Activated naive CD8-positive, alpha-beta T cell treated with anti-CD3 and anti-CD28 coated beads, Interleukin-2, amount 10 ng/mL, durations not matched to agents 7 days and 5 days (primary cell): Measurements from ENCODE around the gene DMAC2. TPM values are rescaled to one million over a fixed set of nuclear protein-coding genes. Genes with fewer than 3 reads are reported as not detected.
"Not testable (repeated sequence)": the region's sequence is repeated elsewhere in the genome, so short reads cannot be mapped to it uniquely, and the experiment has no call there.

Experiments
- ATAC-seq: fragments of 150-1000 bp; cut with Tn5 transposase; one replicate; pipeline ENCODE4 v1.10.0; 2021; ENCODE audit warnings: low read depth, moderate library complexity
- POLR2A ChIA-PET: fragments of 350-600 bp; sonication (Branson Sonifier 250); formaldehyde crosslinking; loops from one replicate; lab custom pipeline; 2021; ENCODE audit warnings: antibody characterized with exemption; lab: Charles Lee
- DNase-seq: peaks from one replicate; pipeline ENCODE4 v3.0.0; 2021
- H3K27ac Mint-ChIP-seq: one replicate; pipeline ENCODE4 v1.8.0; 2022; ENCODE audit warnings: mild to moderate bottlenecking, mixed read lengths
- H3K27me3 Mint-ChIP-seq: one replicate; pipeline ENCODE4 v1.8.0; 2022; ENCODE audit warnings: mild to moderate bottlenecking, moderate library complexity, mixed read lengths
- H3K36me3 Mint-ChIP-seq: one replicate; pipeline ENCODE4 v1.8.0; 2021; ENCODE audit warnings: mild to moderate bottlenecking, mixed read lengths
- H3K4me1 Mint-ChIP-seq: one replicate; pipeline ENCODE4 v1.8.0; 2021; ENCODE audit warnings: mixed read lengths
- H3K4me3 Mint-ChIP-seq: one replicate; pipeline ENCODE4 v1.8.0; 2022; ENCODE audit warnings: mild to moderate bottlenecking, moderate library complexity, mixed read lengths
- H3K9me3 Mint-ChIP-seq: one replicate; pipeline ENCODE4 v1.8.0; 2021; ENCODE audit warnings: mixed read lengths
- total RNA-seq, 2 experiments: library from RNA; stranded (reverse); gene quantifications; one replicate each; pipeline ENCODE4 v1.2.3, GENCODE V29; 2021

Gene DMAC2
- total RNA-seq, 2 experiments from 2014 or later: 41.3 to 42.6 TPM

DNA sequence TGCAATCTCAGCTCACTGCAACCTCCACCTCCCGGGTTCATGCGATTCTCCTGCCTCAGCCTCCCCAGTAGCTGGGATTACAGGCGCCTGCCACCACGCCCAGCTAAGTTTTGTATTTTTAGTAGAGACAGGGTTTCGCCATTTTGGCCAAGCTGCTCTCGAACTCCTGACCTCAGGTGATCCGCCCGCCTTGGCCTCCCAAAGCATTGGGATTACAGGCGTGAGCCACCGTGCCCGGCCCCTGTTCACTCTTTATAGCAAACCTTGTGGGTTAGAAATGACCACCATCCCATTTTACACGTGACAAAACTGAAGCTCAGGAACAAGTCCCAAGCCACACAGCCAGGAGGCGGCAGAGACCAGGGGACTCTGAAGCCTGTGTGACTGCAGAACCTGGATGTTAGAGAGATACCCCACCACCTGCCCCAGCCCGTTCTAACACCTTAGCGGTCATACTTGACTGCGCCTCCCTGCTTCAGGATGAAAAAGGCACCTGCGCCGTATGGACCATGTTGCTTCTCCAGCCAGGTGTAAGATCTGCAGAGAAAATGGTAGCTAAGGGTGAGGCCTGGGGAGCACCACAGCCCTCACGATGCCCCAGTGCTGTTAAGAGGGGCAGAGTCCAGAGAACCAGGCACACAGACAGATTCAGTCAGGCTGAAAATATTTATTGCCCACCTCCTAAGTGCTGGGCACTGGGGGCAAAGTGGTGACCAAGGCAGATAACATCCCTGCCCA is 3.6 kb downstream of the DMAC2 start:
- H3K36me3 Mint-ChIP-seq: peaks cover 7% of the 10 kb centered on the region
- no peak overlapping the region for H3K4me3 Mint-ChIP-seq
- H3K27ac Mint-ChIP-seq: no peak overlapping the region
- DNase-seq (no peak), ATAC-seq (no peak)
- POLR2A ChIA-PET: interaction anchor here (0.6 kb wide), 1 partner anchor 96 kb away, joined by 3 read pairs; no protein-coding TSS in a partner anchor
- peaks cover 18% of the 10 kb centered on the region for H3K4me1 Mint-ChIP-seq
- no peaks in the 10 kb centered on the region for H3K9me3 Mint-ChIP-seq
- H3K27me3 Mint-ChIP-seq: no peaks in the 10 kb centered on the region

DNA sequence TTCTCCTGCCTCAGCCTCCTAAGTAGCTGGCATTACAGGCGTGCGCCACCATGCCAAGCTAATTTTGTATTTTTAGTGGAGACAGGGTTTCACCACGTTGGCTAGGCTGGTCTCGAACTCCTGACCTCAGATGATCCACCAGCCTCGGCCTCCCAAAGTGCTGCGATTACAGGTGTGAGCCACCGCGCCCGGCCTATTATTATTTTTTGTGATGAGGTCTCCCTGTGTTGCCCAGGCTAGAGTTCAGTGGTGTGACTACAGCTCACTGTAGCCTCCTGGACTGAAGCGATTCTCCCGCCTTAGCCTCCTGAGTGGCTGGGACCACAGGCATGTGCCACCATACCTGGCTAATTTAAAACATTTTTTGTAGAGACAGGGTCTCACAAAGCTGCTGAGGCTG is 4.3 kb downstream of the DMAC2 start:
- POLR2A ChIA-PET: interaction anchor here (0.6 kb wide), 2 partner anchors 96 to 522 kb away, joined by 3 read pairs; no protein-coding TSS in a partner anchor
- not testable (repeated sequence) for H3K9me3 Mint-ChIP-seq, H3K4me3 Mint-ChIP-seq, DNase-seq, H3K36me3 Mint-ChIP-seq, H3K27me3 Mint-ChIP-seq, H3K27ac Mint-ChIP-seq, ATAC-seq
- H3K4me1 Mint-ChIP-seq: peaks cover 19% of the 10 kb centered on the region

DNA sequence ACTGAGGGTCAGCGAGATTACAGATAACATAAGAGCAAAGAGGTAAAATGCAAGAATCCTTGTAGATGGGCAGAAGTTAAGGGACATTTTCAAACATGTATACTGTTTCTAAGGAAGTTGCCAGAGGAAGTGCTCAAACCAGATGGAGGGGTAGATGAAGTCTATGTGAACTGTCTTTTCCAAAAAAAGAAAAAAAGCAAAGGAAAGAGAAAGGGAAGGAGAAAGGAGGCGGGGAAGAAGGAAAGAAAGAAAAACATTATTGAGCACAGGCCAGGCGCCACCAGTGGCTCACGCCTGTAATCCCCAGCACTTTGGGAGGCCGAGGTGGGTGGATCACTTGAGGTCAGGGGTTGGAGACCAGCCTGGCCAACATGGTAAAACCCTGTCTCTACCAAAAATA is 5.3 kb downstream of the DMAC2 start:
- peak overlapping the region; percentile 71 for H3K27ac Mint-ChIP-seq
- no peaks in the 10 kb centered on the region for H3K9me3 Mint-ChIP-seq
- POLR2A ChIA-PET: no interaction called here
- no peak for DNase-seq
- peaks cover 7% of the 10 kb centered on the region for H3K36me3 Mint-ChIP-seq
- H3K4me3 Mint-ChIP-seq: no peak overlapping the region
- H3K4me1 Mint-ChIP-seq: peaks cover 16% of the 10 kb centered on the region
- ATAC-seq: no peak
- H3K27me3 Mint-ChIP-seq: no peaks in the 10 kb centered on the region

DNA sequence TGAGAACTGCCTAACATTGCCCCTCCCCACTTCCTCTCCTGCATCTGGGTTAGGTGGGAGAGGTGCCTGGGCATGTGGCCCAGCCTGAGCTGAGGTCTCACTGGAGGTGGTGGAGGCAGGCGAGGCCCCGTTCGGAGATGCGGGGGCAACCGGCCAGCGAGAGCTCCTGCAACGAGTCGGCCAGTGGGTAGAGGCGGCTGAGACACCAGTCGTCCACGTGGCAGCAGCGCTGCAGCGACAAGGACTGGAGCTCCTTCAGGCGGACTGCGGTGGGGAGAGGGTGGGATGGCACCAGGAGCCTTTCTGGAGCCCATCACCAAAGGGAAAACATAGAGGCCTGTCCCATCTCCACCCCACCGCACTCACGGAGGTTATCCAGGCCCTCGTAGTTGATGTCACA is 6.5 kb downstream of the DMAC2 start:
- DNase-seq (no peak), ATAC-seq (no peak)
- Mint-ChIP-seq H3K4me1 (peaks cover 16% of the 10 kb centered on the region), H3K4me3 (no peak overlapping the region), H3K27me3 (no peaks in the 10 kb centered on the region), H3K9me3 (no peaks in the 10 kb centered on the region), H3K27ac (no peak overlapping the region), H3K36me3 (peaks cover 7% of the 10 kb centered on the region)
- POLR2A ChIA-PET: interaction anchor here (1.0 kb wide), 1 partner anchor 9 kb away, joined by 4 read pairs; no protein-coding TSS in a partner anchor

DNA sequence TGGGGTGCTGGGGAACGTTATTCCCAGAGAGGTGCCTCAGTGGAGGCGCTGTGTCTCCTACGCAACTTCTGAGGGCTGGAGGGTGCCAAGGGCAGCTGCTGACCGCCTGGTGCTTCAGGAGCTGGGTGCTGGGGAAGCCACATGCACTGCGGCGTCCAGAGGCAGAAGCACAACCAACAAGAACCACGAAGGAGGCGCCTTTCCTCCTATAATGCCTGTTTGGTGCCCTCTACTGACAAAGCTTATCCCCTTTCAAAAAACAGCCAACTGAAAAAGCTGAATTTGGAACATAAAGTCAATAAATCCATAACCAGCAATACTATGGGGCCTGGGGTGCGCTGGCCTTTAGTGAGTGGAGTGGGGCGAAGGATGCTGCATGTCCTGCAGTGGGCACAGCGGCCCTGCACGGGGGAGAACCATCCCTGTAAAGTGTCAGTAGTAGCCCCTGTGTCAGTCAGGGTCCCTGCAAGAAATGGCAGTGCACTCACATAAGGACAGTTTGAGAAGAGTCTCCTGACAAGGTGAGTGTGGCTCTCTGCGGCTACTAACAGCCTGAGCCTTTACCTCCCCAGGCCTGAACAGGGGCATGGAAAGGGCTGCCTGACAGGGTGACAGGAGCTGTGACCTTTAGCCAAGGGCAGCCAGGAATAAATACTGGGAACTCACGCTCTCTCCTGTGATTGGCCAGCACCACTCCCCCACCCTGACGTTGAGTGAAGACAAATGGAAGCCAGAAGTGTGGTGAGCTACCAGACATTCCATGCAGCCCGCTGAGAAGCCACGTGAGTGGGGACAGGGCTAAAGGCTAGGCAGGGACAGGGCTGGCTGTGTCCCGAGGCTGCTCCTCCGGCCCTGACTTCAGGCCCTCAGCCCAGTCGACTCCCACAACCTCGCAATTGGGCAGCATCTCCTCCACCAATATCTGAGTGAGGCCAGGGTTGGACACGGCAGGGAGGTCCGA is 8.0 kb downstream of the DMAC2 start:
- DNase-seq (no peak), ATAC-seq (no peak)
- Mint-ChIP-seq H3K27ac (peak overlapping the region; percentile 2), H3K36me3 (peaks cover 10% of the 10 kb centered on the region), H3K4me1 (peaks cover 22% of the 10 kb centered on the region), H3K9me3 (no peaks in the 10 kb centered on the region), H3K4me3 (no peak overlapping the region), H3K27me3 (no peaks in the 10 kb centered on the region)
- POLR2A ChIA-PET: interaction anchor here (0.9 to 1.6 kb wide), 5 partner anchors 8 to 104 kb away, joined by 3 to 4 read pairs (median 3); partner anchors contain the start of gene DMAC2

GRCh38 chr19:41430922-41431321 is 8.8 kb downstream of the DMAC2 start:
- ATAC-seq (no peak), DNase-seq (no peak)
- POLR2A ChIA-PET: interaction anchor here (0.9 to 1.6 kb wide), 4 partner anchors 74 to 103 kb away, joined by 3 to 4 read pairs (median 3); no protein-coding TSS in a partner anchor
- no peaks in the 10 kb centered on the region for H3K9me3 Mint-ChIP-seq
- peaks cover 23% of the 10 kb centered on the region for H3K4me1 Mint-ChIP-seq
- H3K27me3 Mint-ChIP-seq: no peaks in the 10 kb centered on the region
- H3K4me3 Mint-ChIP-seq: no peak overlapping the region
- no peak overlapping the region for H3K27ac Mint-ChIP-seq
- H3K36me3 Mint-ChIP-seq: peaks cover 10% of the 10 kb centered on the region

DNA sequence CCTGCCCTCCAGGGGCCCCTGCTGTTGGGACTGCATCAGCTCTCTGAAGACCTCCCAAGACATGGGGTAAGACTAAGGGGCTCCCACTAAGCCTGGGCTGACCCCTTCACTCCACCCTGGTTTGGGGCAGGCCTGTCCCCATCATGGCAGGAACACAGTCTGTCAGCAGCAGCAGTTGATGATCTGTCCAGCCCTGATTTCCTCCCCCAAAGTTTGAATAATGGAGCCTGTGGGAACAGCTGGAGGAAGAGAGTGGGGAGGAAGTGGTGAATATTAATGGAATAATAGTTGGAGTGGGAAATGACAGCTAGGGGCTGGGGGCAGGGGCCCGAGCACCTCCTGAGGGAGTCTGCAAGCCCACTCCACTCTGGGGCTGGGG is 11.2 kb downstream of the DMAC2 start:
- peaks cover 21% of the 10 kb centered on the region for H3K4me1 Mint-ChIP-seq
- peak overlapping the region; percentile 98 for H3K4me3 Mint-ChIP-seq
- POLR2A ChIA-PET: interaction anchor here (0.5 to 3.8 kb wide), 5 partner anchors 9 to 73 kb away, joined by 3 to 24 read pairs (median 5); partner anchors contain the start of genes B9D2 and DMAC2
- peak overlapping the region; percentile 55 for H3K27ac Mint-ChIP-seq
- peak; percentile 15 for ATAC-seq
- peaks cover 8% of the 10 kb centered on the region for H3K36me3 Mint-ChIP-seq
- no peak for DNase-seq
- no peaks in the 10 kb centered on the region for H3K27me3 Mint-ChIP-seq
- H3K9me3 Mint-ChIP-seq: no peaks in the 10 kb centered on the region

GRCh38 chr19:41427647-41428480 is 11.8 kb downstream of the DMAC2 start:
- DNase-seq: peak; percentile 52
- POLR2A ChIA-PET: interaction anchor here (0.5 to 3.8 kb wide), 7 partner anchors 9 to 75 kb away, joined by 3 to 24 read pairs (median 3); partner anchors contain the start of genes B9D2 and DMAC2
- peaks cover 9% of the 10 kb centered on the region for H3K36me3 Mint-ChIP-seq

DNA sequence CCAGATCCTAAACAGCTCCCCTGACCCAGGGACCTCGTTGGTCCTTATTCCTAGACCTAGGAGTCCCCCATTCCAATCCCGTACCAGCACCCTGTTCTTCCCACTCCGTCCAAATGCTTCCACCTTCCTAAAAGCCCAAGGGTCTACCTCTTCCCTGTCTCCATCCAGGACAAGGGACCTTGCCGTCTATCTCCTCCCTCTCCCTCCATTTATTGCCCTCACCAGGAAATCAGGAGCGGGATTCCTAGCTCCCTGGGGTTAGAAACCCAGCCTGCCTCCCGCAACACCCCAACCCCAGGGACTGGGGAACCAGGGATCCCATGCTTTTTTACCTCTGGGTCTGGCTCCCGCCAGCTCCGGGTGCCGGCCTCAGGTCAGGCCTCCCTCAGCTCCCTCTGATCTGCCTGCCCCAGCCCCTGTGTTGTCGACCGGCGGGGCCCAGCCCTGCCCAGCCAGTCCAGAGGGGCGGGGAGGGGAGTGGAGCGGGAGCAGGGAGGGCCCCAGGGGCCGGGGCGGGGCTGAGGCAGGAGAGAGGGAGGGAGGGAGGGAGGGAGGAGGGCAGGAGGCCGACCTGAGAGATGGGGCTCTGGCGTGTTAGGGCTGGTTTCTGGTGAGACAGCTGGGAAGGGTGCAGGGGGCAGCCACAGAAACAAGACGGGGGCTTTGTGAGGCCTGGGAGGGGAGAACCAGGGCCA is 12.6 kb downstream of the DMAC2 start, which contains the start of gene B3GNT8:
Gene B3GNT8 (minus strand): TSS at position 423 of the 695 bp plus-strand sequence. CDS start 596 bp downstream, outside the sequence.
- H3K4me3 Mint-ChIP-seq: peak within 1 kb of the TSS; percentile 98
- peak; percentile 71 for DNase-seq
- peaks cover 11% of the 10 kb centered on the region for H3K36me3 Mint-ChIP-seq
- H3K27me3 Mint-ChIP-seq: no peaks in the 10 kb centered on the region
- peaks cover 17% of the 10 kb centered on the region for H3K4me1 Mint-ChIP-seq
- POLR2A ChIA-PET: interaction anchor here (0.8 to 3.8 kb wide), 5 partner anchors 10 to 122 kb away, joined by 3 to 24 read pairs (median 3); partner anchors contain the start of gene DMAC2
- no peaks in the 10 kb centered on the region for H3K9me3 Mint-ChIP-seq
- ATAC-seq: peak; percentile 74
- H3K27ac Mint-ChIP-seq: peak within 1 kb of the TSS; percentile 97

More at GRCh38 chr19:41427647-41428480, 11.8 kb downstream of the DMAC2 start:
- no peaks in the 10 kb centered on the region for H3K9me3 Mint-ChIP-seq
- peak overlapping the region; percentile 98 for H3K4me3 Mint-ChIP-seq
- no peaks in the 10 kb centered on the region for H3K27me3 Mint-ChIP-seq
- peak overlapping the region; percentile 97 for H3K27ac Mint-ChIP-seq
- H3K4me1 Mint-ChIP-seq: peaks cover 21% of the 10 kb centered on the region
- peak; percentile 37 for ATAC-seq

DNA sequence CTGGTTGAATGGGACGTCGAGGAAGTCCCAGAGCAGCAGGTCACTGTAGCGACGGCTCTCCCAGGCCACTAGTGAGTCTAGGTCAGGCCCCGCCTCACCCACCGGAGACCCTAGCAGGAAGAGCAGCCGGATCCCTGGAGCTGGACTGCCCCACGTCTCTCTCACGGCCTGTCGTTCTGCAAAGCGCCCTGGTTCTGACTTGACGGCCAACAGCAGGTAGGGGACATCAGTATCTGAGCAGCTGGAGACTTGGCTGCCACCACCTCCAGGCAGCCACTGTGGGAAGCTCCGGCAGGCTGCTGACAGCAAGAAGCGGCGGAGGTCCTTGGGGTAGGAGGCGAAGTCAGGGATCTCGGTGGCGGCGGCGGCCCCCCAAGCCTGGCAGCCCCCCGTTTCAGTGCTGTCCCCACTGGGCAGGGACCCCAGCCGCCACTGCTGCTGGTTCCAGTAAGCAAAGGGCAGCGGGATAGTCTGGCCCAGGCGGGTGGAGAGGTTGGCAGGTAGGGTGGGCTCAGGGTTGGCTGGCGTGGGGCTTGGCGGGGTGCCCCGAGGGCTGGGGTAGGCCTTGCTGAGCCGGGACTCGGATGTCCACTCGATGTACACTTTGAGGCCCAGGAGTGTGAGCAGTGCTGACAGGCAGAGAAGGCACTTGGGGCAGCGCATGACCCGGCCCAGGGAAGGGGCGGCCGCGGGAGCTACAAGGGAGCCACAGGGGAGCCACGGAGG is 13.4 kb downstream of the DMAC2 start:
- peak overlapping the region; percentile 97 for H3K27ac Mint-ChIP-seq
- H3K4me3 Mint-ChIP-seq: peak overlapping the region; percentile 98
- POLR2A ChIA-PET: interaction anchor here (0.6 to 3.8 kb wide), 3 partner anchors 13 to 122 kb away, joined by 3 to 24 read pairs (median 3); partner anchors contain the start of gene DMAC2

More for the DNA sequence above, 13.4 kb downstream of the DMAC2 start:
- peaks cover 17% of the 10 kb centered on the region for H3K4me1 Mint-ChIP-seq
- H3K36me3 Mint-ChIP-seq: peaks cover 16% of the 10 kb centered on the region
- no peaks in the 10 kb centered on the region for H3K27me3 Mint-ChIP-seq
- no peaks in the 10 kb centered on the region for H3K9me3 Mint-ChIP-seq
- ATAC-seq (no peak), DNase-seq (no peak)
